Measurements from ENCODE around the gene TNFAIP8. TPM values are rescaled to one million over a fixed set of nuclear protein-coding genes. Genes with fewer than 3 reads are reported as not detected.

Gene TNFAIP8
- total RNA-seq, 1 experiment from 2014 or later: 8.0 TPM

- in situ Hi-C loops (cut with HindIII; ENCODE audit: low pct_unique_long_range_greater_than_20kb, low sequenced_read_pairs) (no loop called here), intact Hi-C loops (cut with micrococcal nuclease; ENCODE audit: unreplicated experiment) (no loop called here)
- no peaks in the 10 kb centered on the region for H3K9me3 ChIP-seq (ENCODE audit: control insufficient read depth, insufficient read depth, low read depth, low read length)
- H3K4me3 ChIP-seq (ENCODE audit: low read depth in 2 of 2, low read length in 2 of 2): no peak overlapping the region
- H3K27me3 ChIP-seq (ENCODE audit: control insufficient read depth, insufficient read depth, low read length): no peaks in the 10 kb centered on the region
- H3K4me1 ChIP-seq (ENCODE audit: control insufficient read depth, insufficient read depth, low read length): no peaks in the 10 kb centered on the region
- no peak for TF ChIP-seq SIN3A (IDR thresholded peaks at IDR 0.05; ENCODE audit: borderline replicate concordance, insufficient read depth, low read depth, low read length)
- TF ChIP-seq POLR2AphosphoS5 (IDR thresholded peaks at IDR 0.05; ENCODE audit: low read depth, low read length): no peak
- no peak for TF ChIP-seq TCF7L2 (IDR thresholded peaks at IDR 0.05; ENCODE audit: low read depth, low read length)
- TF ChIP-seq CTCF (IDR thresholded peaks at IDR 0.05): no peak
- no peak for TF ChIP-seq REST (IDR thresholded peaks at IDR 0.05; ENCODE audit: insufficient read depth in 1 of 2, low read depth in 2 of 2, low read length in 1 of 2)
- H3K36me3 ChIP-seq (ENCODE audit: control insufficient read depth, insufficient read depth, low read length): no peaks in the 10 kb centered on the region
- no peak for ATAC-seq
- DNase-seq (ENCODE audit: low read depth, low spot score): no peak
- POLR2A ChIA-PET: no interaction called here
- BruUV-seq (replicated peaks): no TSS peak
- CTCF ChIA-PET: no interaction called here
- no peak overlapping the region for H3K27ac ChIP-seq (ENCODE audit: low read length)
Observed at GRCh38 chr5:119385536-119386128, 29.8 kb downstream of the TNFAIP8 start.

- H3K4me3 ChIP-seq (ENCODE audit: low read depth in 2 of 2, low read length in 2 of 2): no peak overlapping the region
- in situ Hi-C loops (cut with HindIII; ENCODE audit: low pct_unique_long_range_greater_than_20kb, low sequenced_read_pairs) (no loop called here), intact Hi-C loops (cut with micrococcal nuclease; ENCODE audit: unreplicated experiment) (no loop called here)
- H3K4me1 ChIP-seq (ENCODE audit: control insufficient read depth, insufficient read depth, low read length): no peaks in the 10 kb centered on the region
- no peaks in the 10 kb centered on the region for H3K27me3 ChIP-seq (ENCODE audit: control insufficient read depth, insufficient read depth, low read length)
- no TSS peak for BruUV-seq (replicated peaks)
- no peaks in the 10 kb centered on the region for H3K9me3 ChIP-seq (ENCODE audit: control insufficient read depth, insufficient read depth, low read depth, low read length)
- no peak overlapping the region for H3K27ac ChIP-seq (ENCODE audit: low read length)
- DNase-seq (ENCODE audit: low read depth, low spot score): no peak
- no peak for ATAC-seq
- ChIA-PET CTCF (no interaction called here), POLR2A (interaction anchor here (0.8 kb wide), 1 partner anchor 13 kb away, joined by 3 read pairs; no protein-coding TSS in a partner anchor)
- no peak for TF ChIP-seq REST (IDR thresholded peaks at IDR 0.05; ENCODE audit: insufficient read depth in 1 of 2, low read depth in 2 of 2, low read length in 1 of 2)
- TF ChIP-seq POLR2AphosphoS5 (IDR thresholded peaks at IDR 0.05; ENCODE audit: low read depth, low read length): no peak
- no peak for TF ChIP-seq TCF7L2 (IDR thresholded peaks at IDR 0.05; ENCODE audit: low read depth, low read length)
- no peak for TF ChIP-seq CTCF (IDR thresholded peaks at IDR 0.05)
- TF ChIP-seq SIN3A (IDR thresholded peaks at IDR 0.05; ENCODE audit: borderline replicate concordance, insufficient read depth, low read depth, low read length): no peak
- no peaks in the 10 kb centered on the region for H3K36me3 ChIP-seq (ENCODE audit: control insufficient read depth, insufficient read depth, low read length)
Observed at GRCh38 chr5:119386596-119387344, 31.0 kb downstream of the TNFAIP8 start.
